Measurements from ENCODE around the gene TSSK1B.
"Not testable (repeated sequence)": the region's sequence is repeated elsewhere in the genome, so short reads cannot be mapped to it uniquely, and the experiment has no call there.

Gene TSSK1B, protein sequence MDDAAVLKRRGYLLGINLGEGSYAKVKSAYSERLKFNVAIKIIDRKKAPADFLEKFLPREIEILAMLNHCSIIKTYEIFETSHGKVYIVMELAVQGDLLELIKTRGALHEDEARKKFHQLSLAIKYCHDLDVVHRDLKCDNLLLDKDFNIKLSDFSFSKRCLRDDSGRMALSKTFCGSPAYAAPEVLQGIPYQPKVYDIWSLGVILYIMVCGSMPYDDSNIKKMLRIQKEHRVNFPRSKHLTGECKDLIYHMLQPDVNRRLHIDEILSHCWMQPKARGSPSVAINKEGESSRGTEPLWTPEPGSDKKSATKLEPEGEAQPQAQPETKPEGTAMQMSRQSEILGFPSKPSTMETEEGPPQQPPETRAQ

DNA sequence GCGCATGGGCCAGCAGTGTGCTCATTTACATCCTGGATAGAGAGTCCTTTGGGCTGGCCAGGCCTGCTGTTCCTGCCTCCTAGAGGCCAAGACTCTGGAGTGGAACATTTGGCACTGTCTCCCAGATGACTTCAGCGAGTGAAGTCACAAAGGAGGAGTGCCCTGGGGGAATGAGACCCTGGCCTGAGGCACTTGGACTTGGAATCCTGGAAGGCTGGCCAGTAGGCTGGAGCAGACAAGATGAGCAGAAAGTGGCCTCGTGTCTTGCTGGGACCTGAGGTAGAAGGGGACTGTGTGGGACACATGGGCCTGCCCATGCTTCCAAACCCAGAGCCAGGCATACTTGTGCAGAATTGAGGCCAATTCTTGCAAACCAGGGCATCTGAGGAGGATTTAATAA, at the start of gene TSSK1B:
TSSK1B (minus strand) TSS at position 101 of the 400 bp plus-strand sequence. CDS start 150 bp downstream, outside the sequence.
- no peak for DNase-seq

DNA sequence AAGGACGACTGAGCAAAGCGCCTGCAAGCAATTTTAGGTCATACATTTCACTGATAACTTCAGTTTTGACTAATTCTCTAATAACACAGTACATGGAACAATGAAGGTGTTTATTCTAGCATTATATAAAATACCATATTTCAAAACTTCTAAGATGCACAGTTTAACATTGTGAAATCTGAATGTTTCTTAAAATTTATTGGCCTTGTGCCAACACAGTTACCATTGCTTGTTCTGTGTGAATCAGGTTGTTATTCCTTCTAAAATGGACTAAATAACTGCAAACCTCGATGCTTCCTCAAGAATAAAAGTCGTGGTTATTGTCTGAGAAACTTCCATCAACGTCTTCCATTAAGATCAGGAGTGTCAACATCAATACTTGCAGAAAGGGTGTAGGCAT, 45.5 kb upstream of the TSSK1B start:
- no peak for DNase-seq

DNA sequence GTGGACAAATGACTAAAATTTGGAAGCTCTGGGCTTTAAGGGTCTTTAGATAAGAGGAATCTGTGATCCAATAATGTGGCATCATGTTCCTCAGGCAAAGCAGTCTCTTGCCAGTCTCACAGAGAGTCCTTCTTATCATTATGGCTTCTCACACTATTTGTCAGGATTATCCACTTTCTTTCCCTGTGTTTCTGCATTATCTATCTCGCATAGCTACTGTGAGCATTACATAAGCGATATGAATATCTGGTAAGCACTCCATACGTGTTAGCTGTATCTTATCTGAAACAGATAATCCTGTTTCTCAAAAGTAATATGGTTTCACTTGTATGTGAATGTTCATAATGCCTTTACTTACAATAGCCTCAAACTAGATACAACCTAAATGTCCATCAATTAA, 43.9 kb upstream of the TSSK1B start:
- no peak for DNase-seq

DNA sequence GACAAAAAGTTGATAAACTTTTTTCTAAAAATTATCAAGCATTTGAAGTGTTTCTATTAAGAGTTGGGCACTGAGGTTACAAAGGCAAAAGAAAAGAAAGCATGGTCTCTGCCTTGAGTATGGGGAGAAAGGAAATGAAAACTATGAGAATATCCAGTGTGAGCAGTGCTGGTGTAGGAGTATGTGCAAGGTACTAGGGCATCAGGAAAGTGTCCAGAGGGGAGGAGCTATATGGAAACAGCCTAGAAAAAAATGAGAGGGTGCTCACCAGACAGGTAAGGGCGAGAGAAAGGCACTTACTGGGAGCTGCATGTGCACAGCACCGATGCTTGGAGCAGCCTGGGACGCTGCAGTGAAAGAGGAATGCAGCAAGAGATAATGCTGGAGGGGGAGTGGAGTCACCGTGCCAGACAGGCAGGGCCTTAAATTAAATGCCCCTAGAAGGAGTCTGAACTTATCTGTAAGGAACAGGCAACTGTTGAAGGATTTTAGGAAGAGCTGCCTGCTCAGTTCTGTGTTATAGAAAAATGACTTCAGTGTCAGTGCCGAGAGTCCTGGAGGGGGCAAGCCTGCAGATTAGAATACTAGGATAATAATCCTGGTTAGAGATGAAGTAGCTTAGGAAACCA, 39.4 kb upstream of the TSSK1B start:
- no peak for DNase-seq

DNA sequence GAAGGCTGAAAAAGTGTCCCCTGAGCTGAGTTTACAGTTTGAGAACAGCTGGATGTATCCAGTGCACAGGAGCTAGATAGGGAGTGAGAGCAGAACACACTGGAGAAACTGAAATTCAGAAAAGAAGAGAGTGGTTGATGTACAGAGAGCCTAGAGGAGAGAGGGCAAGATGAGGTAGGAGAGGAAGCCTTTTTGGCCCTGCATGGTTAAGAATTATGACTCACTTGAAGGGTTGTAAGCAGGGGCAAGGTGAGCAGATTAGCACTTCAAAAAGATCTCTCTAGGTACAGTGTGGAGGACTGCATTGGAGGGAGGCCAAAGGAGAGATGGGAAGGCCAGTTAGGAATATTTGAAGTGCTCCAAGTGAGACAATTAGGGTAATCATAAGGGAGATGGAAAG, 28.2 kb upstream of the TSSK1B start:
- DNase-seq = no peak

DNA sequence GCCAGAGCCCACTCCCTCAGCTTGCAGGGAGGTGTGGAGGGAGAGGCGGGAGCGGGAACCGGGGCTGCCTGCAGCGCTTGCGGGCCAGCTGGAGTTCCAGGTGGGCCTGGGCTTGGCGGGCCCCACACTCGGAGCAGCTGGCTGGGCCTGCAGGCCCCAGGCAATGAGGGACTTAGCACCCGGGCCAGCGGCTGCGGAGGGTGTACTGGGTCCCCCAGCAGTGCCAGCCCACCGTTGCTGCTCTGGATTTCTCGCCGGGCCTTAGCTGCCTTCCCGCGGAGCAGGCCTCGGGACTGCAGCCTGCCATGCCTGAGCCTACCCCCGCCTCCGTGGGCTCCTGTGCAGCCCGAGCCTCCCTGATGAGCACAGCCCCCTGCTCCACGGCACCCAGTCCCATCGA, 22.3 kb upstream of the TSSK1B start:
- DNase-seq = not testable (repeated sequence)

DNA sequence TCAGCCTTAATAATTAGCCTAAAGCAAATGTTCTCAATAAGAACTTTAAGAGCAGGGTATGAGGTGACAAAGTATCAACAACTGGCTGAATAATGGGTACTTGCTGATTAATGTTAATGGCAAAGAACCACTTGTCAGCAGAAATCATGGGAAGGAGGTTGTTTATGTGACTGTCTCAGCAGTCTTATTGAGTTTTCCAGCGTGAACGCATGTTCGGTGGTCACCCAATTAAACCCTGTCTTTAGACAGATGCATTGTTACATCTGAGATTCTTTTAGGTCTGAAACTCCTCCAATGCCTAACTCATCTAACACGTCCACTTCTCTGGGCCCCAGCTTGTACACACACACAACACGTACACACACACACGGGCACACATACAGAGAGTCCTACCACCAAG, 18.2 kb upstream of the TSSK1B start:
- DNase-seq = no peak

DNA sequence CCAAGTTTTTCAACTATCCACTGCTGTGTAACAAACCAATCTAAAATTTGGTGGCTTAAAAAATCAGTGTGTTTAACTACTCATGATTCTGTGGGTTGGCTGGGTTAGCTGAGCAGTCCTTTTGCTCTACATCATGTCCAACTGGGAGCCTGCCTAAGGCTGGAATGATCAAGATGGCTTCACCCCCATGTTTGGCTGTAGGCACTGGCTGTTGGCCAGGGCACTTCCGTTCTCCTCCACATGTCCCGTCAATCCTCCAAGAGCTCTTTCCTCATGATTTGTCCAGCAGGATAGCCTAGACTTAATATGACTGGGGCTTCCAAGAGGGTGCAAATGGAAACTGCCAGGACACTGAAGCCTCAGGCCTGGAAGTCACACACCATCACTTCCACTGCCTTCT, 17.0 kb upstream of the TSSK1B start:
- no peak for DNase-seq

DNA sequence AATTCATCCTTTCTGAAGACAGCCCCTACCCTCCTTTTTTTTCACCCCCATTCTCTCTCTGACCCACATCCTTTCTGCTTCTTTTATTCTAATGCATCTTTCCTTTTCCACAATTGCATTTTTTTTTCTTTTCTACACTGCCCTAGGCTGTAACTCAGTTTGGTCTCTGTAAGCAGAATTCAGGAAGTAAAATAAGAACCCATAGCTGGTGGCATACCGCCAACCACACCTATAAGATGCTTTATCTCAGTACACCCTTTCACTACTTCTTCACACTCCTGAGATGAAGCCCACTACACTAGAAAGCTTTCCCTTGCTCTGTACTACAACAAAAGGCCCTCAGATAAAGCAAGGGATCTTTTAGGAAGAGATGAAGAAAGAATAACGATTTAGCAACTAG, 16.1 kb upstream of the TSSK1B start:
- no peak for DNase-seq

DNA sequence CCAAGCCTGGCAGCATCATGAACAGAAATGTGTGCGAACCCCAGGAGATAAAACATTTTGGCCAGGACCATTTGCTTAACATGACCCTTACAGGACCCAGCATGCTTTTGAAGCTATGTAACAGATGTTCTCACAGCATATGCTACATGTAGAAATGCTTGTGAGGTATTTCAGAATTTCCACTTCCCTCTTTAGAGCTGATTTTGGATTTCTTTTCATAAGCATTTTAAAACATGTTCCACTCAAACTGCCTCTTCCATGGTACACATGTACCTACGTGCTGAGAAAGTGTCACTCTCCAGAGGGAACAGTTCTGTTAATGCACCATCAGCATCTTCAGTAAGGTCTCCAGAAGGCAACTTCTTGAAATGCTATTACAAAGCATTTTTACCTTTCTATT, 15.7 kb upstream of the TSSK1B start:
- DNase-seq = no peak

DNA sequence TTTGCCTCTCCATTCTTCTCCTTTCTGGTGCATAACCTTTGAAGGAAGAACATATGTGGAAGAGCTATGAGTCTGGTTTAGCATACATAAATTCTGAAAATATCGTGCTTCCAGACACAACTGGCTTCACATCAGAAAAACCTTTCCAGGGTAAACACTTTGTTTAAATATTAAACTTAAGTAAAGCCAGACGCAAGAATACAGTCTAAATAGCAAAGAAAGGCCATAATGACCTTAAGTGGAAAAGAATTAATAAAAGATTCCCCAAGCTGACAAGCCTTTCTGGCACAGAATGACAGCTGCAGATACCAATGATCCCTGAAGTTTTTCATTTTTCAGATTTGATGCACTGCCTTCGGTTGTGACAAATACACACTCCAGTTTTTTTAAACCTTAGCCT, 13.5 kb upstream of the TSSK1B start:
- no peak for DNase-seq

DNA sequence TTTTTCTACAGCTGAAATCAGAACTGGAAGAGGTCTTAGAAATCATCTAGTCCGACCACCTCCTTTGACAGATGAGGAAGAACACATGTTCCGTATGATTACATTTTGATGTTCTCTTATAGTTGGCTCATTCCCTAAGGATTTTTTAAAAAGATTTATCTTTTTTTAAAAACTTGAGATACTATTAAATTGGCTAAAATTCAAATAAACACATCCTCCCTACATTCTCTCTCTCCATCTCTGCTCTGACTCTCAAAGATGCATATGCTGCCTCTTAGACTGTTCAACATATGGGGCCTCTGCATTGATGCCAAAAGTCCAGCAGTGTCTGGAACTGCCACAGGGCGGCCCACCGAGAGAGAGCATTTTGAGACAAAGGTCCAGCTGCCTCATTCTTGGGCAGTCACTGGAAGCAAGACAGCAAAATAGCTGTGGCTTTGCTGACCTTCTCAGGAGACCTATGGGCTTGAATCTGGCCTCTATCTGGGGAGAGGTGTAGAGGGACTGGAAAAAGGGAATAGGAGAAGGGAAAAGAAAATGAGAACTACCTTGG, 12.8 kb upstream of the TSSK1B start:
- DNase-seq = no peak

DNA sequence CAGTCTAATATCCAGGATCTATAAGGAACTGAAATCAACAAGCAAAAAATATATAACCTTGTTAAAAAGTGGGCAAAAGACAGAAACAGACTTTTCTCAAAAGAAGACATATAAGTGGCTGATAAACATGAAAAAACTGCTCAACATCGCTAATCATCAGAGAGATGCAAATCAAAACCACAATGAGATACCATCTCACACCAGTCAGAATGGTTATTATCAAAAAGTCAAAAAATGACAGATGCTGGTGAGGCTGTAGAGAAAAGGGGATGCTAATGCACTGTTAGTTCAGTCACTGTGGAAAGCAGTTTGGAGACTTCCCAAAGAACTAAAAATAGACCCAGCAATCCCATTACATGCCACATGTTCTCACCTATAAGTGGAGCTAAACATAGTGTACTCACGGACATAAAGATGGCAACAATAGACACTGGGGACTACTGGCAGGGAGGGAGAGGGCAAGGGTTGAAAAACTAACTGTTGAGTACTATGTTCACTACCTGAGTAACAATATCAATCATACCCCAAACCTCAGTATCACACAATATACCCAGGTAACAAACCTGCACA, 11.7 kb upstream of the TSSK1B start:
- no peak for DNase-seq

DNA sequence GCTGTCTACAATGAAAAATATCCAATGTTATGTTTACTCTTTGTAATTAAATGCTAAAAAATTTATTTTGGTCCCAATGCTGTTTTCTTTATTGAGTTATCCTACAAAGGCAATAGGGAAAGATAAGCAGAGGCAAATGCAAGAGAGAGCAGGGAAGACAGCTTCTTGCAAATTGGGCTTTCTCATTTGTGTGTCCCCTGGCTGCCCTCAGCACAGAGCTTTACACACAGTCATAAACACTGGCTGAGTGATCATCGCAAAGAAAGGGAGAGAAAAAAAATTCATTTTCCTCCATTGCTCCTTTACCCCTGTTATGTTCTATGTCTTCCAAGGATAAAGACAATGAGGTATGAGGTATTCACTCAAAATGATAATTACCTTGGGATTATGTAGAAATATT, 2.3 kb upstream of the TSSK1B start:
- no peak for DNase-seq

DNA sequence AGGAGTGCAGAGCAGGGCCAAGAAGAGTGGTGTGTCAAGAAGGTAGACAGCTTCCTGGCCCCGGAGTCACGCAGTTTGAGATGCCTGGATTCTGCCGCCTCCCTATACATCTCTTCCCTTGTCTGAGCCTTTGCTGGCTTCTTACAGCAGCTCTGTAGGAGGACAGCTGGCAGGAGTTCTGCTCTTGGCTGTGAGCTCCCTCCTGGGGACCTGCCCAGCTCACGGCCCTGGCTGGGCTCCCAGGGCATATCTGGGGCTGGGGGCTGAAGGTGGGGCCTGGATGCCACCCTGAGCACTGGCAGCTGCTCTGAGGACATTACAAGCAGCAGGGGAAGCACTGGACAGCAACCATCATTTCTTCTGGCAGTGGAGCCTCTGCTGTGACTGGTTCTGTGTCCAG, 786 bp upstream of the TSSK1B start:
- DNase-seq = no peak

DNA sequence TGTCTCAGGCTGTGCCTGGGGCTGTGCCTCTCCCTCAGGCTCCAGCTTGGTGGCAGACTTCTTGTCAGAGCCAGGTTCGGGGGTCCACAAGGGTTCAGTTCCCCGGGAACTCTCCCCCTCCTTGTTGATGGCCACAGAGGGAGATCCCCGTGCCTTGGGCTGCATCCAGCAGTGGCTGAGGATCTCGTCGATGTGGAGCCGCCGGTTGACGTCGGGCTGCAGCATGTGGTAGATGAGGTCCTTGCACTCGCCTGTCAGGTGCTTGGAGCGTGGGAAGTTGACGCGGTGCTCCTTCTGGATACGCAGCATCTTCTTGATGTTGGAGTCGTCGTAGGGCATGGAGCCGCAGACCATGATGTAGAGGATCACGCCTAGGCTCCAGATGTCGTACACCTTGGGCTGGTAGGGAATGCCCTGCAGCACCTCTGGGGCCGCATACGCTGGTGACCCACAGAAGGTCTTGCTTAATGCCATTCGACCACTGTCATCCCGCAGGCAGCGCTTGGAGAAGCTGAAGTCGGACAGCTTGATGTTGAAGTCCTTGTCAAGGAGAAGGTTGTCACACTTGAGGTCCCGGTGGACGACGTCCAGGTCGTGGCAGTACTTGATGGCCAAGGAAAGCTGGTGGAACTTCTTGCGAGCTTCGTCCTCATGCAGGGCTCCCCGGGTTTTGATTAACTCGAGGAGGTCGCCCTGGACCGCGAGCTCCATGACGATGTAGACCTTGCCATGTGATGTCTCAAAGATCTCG, 752 bp downstream of the TSSK1B start:
- no peak for DNase-seq

DNA sequence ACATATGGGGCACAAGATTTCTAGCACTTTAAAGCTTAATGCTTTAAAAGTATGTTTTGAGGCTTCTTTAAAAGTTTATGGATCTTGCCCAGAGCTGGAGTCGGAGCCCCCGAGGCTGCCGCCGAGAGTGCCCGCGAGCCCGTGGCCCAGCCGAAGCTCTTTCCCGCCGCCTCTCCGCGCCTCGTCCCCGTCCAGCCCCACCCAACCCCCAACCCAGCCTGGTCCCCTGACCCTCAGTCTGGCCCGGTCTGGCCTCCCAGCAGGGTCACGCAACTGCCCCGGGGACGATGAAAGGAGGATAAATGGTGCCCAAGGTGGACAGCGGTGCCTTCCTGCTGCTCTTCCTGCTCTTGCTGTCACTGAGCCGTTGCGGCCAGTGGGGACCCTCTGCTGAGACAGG, 1.7 kb downstream of the TSSK1B start:
- DNase-seq = no peak

DNA sequence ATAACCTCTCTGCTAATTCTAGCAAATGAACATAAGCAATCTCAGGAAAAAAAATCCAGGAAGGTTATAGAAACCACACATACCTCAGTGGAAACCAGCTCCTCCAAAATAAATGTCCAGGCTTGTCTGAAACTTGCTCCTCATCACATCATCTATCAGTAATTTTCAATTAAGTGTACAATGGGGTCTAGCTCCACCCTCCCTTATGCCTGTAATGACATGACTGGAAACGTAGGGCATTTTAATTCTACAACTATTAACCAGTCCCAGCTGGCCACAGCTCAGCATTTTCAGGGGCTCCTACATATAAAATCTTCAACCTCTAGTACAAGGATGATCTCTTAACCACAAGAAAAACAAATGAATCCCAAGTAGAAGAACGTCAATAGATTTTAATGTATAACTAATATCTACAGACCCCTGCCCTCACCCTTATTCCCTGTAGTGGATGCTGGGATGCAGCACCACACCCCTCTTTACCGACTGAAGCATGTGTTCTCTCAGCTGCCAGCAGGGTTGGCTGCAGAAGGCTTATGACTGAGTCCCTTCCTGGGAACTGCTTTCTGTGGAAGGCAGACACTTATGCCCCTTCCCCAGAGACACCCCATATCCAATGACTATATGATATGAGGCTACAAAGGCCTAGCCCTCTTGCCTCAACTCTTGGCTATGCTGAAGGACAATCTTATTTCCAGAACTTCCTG, 6.8 kb downstream of the TSSK1B start:
- no peak for DNase-seq

DNA sequence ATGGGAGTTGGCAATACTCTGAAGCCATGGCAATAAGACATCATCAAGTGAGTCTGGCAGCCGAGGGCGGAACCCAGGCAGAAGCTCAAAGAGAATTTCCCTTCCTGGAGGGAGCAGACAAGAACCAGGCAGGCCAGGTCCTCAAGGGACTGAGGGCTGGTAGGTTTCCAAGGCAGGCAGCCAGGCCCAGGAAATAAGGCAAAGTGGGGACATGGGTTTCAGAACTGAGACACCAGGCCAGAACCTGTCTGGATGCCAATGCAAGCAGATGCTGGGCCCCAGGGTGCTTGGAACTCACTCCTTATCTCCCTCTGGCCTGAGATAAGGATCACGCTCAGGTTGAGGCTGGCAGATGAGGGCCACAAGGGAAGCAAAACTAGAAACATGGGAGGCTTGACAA, 8.9 kb downstream of the TSSK1B start:
- no peak for DNase-seq

DNA sequence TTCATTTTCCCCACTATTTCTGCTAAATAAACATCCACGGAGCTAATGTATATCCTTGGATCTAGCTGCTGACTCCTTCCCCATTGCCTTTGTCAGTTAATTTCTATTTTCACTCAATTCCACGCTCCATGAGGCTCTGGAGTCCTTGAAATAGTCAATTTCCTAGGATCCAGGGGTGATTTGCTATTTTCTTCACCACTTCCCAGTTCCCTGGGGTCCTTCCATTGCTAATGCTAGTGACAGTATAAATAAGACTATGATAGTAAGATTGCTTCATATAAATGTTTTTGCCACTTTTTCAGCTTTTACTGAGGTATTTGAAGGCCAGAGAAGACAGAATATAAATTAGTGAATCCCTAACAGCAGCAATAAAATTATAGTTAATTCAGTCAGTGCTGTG, 13.1 kb downstream of the TSSK1B start:
- no peak for DNase-seq

DNA sequence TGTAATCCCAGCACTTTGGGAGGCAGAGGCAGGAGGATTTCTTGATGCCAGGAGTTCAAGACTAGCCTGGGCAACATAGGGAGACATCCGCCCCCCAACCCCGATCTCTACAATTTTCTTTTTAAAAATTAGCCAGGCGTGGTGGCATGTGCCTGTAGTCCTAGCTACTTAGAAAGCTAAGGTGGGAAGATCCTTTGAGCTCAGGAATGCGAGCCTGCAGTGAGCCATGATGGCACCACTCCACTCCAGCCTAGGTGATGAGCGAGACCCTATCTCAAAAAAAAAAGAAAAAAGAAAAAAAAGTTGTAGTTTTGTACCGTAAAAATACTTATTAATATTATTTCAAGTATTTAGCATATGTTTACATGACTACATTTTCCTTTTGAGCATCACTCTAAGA, 29.3 kb downstream of the TSSK1B start:
- DNase-seq = no peak

DNA sequence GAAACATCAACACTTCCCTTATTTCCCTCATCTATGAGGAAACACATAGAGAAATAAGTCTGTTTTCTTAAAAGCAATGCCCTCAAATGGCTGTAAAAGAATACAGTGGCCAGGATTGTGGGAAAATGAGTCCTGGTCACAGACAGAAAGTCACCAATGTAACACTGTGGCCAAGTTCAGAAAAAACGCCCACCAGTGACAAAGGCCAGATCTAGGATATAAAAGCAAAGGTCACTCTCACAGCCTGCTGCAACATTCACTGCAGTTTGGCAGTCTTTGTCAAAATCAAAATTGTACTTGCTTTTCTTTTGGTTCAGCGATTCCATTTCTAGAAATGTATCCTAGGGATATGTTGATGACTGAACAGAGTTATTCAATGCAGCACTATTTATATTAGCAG, 30.5 kb downstream of the TSSK1B start:
- no peak for DNase-seq

DNA sequence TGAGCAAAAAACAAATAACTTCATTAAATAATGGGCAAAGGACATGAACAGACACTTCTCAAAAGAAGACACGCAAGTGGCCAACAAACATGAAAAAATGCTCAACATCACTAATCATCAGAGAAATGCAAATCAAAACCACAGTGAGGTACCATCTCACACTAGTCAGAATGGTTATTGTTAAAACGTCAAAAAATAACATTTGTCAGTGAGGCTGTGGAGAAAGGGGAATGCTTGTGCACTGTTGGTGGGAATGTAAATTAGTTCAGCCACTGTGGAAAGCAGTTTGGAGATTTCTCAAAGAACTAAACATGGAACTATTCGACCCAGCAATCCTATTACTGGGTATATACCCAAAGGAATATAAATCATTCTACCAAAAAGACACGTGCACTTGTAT, 36.8 kb downstream of the TSSK1B start:
- DNase-seq = not testable (repeated sequence)
